C4-2B (cell line): Measurements from ENCODE around the gene SNAPC4.

Experiments used
- H3K27ac ChIP-seq: fragments of 450-650 bp; 2 replicates; pipeline ENCODE4 v1.5.1; 2017
- CTCF ChIP-seq: fragments of 450-650 bp; conservative IDR thresholded peaks from 2 replicates; pipeline ENCODE4 v1.5.1; 2017; ENCODE audit warnings: mild to moderate bottlenecking
- ZFX ChIP-seq: fragments of 450-650 bp; IDR thresholded peaks from 2 replicates; pipeline ENCODE4 v1.6.1; 2017

Gene SNAPC4

GRCh38 chr9:136381311-136381710 lies 18.7 kb downstream of the SNAPC4 start:
- H3K27ac ChIP-seq: no peak overlapping the region
- TF ChIP-seq CTCF: no peak
- no peak for TF ChIP-seq ZFX

GRCh38 chr9:136380381-136380780 lies 19.6 kb downstream of the SNAPC4 start:
- TF ChIP-seq CTCF (no peak), ZFX (no peak)
- H3K27ac ChIP-seq: no peak overlapping the region

- TF ChIP-seq ZFX (no peak), CTCF (no peak)
- H3K27ac ChIP-seq: no peak overlapping the region
These were observed 20.1 kb downstream of the SNAPC4 start for GRCh38 chr9:136379891-136380290.

DNA sequence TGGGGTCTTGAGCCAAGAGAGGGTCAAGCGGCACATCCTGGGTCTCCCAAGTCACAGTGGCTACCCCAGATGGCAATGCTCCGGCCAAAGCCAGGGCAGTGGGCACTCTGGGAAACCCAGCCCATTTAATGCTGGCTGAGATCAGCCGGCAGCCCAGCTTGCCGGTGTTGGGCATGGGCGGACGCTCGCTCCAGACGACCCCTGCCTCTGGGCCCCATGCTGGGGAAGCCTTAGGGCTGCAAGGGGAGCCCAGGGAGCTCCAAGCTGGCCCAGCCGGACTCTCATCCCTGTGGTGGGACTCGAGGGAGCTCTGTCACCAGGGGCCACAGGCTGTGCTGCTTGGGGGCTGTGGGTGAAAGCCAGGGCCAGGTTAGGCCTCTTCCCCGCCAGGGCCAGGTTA lies 20.6 kb downstream of the SNAPC4 start:
- no peak overlapping the region for H3K27ac ChIP-seq
- TF ChIP-seq CTCF: no peak

DNA sequence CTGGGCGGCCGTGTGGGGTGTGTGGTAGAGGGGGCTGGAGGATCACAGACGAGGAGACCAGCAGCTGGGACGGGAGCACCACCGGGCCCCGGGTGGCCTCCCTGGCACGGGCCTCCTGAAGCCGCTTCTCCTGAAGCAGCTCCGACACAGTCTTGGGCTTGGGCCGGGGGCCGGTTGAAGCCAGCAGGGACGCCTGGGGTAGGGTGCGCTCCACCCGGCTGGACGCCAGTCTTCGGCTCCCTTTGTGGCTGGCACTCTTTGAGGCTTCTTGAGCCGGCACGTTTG lies 21.0 kb downstream of the SNAPC4 start:
- no peak for TF ChIP-seq ZFX
- TF ChIP-seq CTCF: no peak
- no peak overlapping the region for H3K27ac ChIP-seq

DNA sequence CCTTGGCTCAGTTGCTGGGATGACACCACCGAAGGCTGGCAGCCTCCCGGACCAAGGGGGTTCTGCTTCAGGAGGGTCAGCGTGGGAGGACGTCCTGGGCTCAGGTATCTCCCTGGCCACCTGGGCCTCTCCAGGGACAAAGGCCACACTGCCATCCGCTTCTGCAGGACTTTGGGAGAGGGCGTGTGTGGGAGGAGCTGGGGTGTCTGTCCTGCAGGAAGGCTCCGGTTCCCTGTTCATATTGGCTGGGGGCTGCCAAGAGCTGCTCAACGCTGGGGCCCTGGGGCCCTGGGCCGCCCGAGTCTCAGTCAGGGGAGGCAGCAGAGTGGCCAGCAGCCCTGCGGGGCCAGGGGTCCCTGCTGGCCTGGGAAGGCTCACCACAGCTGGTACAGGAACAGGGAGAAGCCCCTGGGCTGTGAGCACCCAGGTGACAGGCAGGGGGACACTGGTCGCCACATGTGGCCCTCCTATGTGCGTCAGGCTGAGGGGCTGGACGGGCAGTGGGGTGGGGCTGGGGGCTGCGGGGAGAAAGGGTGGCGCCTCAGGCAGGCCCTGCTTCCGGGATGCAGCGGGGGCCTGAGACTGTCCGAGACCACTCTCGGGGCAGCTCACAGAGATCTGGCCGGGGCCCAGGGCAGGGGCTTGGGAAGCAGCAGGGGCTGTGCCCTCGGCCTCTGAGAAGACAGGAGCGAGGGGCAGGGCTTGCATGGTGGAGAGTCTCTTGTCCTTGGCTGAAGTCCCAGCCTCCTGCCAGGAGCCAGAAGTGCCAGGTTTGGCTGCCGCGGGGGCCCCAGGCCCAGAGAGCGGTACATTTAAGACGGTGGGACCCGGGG lies 21.6 kb downstream of the SNAPC4 start:
- TF ChIP-seq CTCF (no peak), ZFX (no peak)
- H3K27ac ChIP-seq: no peak overlapping the region

DNA sequence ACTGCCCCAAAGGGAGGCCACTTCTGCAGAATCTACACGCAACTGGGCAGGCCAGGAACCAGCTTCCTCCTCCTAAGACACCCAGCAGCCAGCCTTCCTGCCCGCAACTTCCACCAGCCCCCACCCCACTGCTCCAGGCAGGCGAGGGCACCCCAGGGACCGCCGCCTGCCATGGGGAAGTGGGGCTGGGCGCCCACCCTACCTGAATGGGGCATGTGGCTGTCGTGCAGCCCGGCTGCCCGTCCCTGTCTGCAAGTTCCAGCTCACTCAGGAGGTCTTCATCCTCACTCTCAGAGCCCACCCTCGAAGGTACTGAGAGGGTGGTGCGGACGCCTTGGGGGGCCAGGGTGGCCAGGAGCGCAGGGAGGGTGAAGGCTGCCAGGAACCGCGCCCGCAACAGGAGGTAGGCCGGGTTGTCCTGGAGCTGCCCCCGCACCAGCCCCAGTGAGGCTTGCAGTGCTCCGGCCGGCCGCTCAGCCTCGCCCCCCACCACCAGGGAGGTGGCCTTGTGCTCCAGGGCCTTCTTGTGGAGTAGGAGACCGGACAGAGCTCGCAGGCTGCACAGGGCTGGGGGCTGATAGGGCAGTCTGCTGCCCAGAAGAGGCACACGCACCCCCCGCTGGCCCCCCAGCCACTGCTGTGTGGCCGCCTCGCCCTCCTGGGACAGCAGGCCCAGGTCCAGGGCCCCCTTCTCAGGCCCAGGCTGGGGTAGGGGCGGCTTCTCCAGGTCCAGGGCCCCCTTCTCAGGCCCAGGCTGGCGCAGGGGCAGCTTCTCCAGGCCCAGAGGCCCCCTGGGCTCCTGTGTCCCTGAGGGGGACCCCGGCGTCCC lies 22.4 kb downstream of the SNAPC4 start:
- TF ChIP-seq ZFX (no peak), CTCF (no peak)
- H3K27ac ChIP-seq: no peak overlapping the region
